Glutamatergic neuron (in vitro differentiated cells): ENCODE data around the gene EYS. TPM values are rescaled to one million over a fixed set of nuclear protein-coding genes. Genes with fewer than 3 reads are reported as not detected.

Experiments
- DNase-seq: peaks from one replicate; pipeline ENCODE4 v3.0.0; 2022
- H3K27ac Mint-ChIP-seq: one replicate; pipeline ENCODE4 v1.8.0; 2020; ENCODE audit warnings: mild to moderate bottlenecking, mixed read lengths, inconsistent platforms; ENCODE audit not compliant: unreplicated experiment
- H3K27me3 Mint-ChIP-seq: one replicate; pipeline ENCODE4 v1.8.0; 2020; ENCODE audit warnings: mild to moderate bottlenecking, moderate library complexity, mixed read lengths, inconsistent platforms; ENCODE audit not compliant: unreplicated experiment
- H3K36me3 Mint-ChIP-seq: one replicate; pipeline ENCODE4 v1.8.0; 2020; ENCODE audit warnings: mild to moderate bottlenecking, mixed read lengths, inconsistent platforms; ENCODE audit not compliant: unreplicated experiment
- H3K4me1 Mint-ChIP-seq: one replicate; pipeline ENCODE4 v1.8.0; 2020; ENCODE audit warnings: mild to moderate bottlenecking, low read depth, mixed read lengths, inconsistent platforms; ENCODE audit not compliant: unreplicated experiment
- H3K4me3 Mint-ChIP-seq: one replicate; pipeline ENCODE4 v1.8.0; 2020; ENCODE audit warnings: mild to moderate bottlenecking, mixed read lengths, inconsistent platforms; ENCODE audit not compliant: unreplicated experiment
- H3K9me3 Mint-ChIP-seq: one replicate; pipeline ENCODE4 v1.8.0; 2020; ENCODE audit warnings: mild to moderate bottlenecking, moderate library complexity, mixed read lengths, inconsistent platforms; ENCODE audit not compliant: unreplicated experiment
- CTCF ChIP-seq: fragments of 200-600 bp; sonication (generic); IDR thresholded peaks from one replicate; pipeline ENCODE4 v1.5.0; 2021; ENCODE audit not compliant: partially characterized antibody, unreplicated experiment
- total RNA-seq: library from RNA; stranded (reverse); fragmentation: NEBNext Ultra II Directional; extraction: Animal tissue kit (Norgen Biotek cat#: 25700); gene quantifications from one replicate; pipeline ENCODE4 v1.2.1, GENCODE V29; 2021; ENCODE audit not compliant: unreplicated experiment

Gene EYS
- total RNA-seq, 1 donor from 2014 or later, result 13.2 TPM

GRCh38 chr6:63929111-63929510 is 1777.9 kb downstream of the EYS start:
- no peak overlapping the region for H3K4me3 Mint-ChIP-seq
- H3K4me1 Mint-ChIP-seq, result no peaks in the 10 kb centered on the region
- no peak for DNase-seq
- H3K27ac Mint-ChIP-seq, result no peak overlapping the region
- H3K27me3 Mint-ChIP-seq, result no peaks in the 10 kb centered on the region
- no peaks in the 10 kb centered on the region for H3K9me3 Mint-ChIP-seq
- no peaks in the 10 kb centered on the region for H3K36me3 Mint-ChIP-seq
- TF ChIP-seq CTCF, result no peak

DNA sequence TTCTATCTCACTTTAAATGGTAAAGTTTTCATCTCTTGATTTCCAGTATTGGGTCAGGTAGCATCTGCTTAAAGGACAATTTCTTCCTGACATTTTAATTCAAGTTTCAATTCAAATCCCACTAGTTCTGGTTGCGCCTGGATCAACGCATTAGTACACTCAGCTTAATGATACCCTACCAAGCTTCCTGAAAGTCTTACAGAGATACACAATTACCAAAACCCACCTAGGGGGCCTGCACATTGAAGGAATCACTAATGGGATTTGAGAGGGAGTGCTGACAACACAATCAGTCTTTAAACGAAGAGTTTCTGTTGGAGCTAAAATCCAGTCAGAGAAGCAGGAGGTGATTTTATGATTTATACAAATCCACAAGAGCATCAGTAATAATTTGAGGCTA is 1778.4 kb downstream of the EYS start:
- Mint-ChIP-seq H3K9me3 (no peaks in the 10 kb centered on the region), H3K27ac (no peak overlapping the region), H3K4me1 (no peaks in the 10 kb centered on the region), H3K27me3 (no peaks in the 10 kb centered on the region), H3K36me3 (no peaks in the 10 kb centered on the region), H3K4me3 (no peak overlapping the region)
- no peak for DNase-seq
- no peak for TF ChIP-seq CTCF

DNA sequence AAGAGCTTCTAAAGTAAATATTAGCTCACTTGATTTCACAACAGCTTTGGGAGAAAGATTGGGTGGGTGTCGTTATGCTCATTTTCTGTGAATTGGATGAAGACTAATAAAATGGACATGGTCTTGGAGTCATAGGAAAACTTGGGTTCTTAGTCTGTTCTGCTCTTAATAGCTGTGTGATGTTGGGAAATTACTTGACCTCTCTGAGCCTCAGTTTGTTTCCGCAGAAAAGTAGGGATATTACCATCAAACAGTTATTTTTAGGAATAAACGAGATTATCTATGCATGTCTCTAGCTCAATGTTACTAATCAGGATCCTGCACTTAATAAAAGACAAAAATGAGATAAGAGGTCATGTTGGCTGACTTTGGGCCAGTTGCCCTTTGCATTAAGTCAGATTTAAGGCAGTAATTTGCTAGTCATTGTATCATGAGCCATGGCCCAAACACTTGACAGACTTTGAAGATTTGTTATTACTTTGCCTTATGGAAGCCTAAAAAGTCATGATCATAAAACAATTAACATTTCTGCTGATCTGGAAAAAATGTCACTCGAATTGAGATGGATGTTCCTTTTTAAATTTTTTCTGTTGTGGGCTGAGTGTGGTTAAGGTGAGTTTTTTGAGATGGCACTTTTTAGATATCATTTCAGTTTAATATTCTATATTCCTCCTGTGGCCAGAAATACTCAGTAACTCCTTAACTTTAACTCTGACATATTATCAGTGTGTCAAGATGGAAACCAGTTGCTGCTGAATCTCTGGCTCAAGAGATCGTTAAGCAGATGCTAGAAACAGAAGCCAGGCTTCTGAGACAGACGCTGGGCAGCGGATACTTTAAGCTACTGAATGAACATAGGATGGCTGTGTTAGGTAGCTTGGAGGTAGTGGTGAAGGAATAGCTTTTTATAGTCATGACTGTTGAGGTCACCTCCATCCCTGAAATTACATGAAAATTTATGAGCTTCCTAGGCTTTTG is 1779.8 kb downstream of the EYS start:
- H3K27ac Mint-ChIP-seq, result no peak overlapping the region
- H3K9me3 Mint-ChIP-seq, result no peaks in the 10 kb centered on the region
- TF ChIP-seq CTCF, result no peak
- no peak overlapping the region for H3K4me3 Mint-ChIP-seq
- no peaks in the 10 kb centered on the region for H3K36me3 Mint-ChIP-seq
- no peaks in the 10 kb centered on the region for H3K4me1 Mint-ChIP-seq
- H3K27me3 Mint-ChIP-seq, result no peaks in the 10 kb centered on the region
- no peak for DNase-seq

GRCh38 chr6:63926258-63926780 is 1780.7 kb downstream of the EYS start:
- no peaks in the 10 kb centered on the region for H3K36me3 Mint-ChIP-seq
- no peak overlapping the region for H3K27ac Mint-ChIP-seq
- H3K4me1 Mint-ChIP-seq, result no peaks in the 10 kb centered on the region
- H3K4me3 Mint-ChIP-seq, result no peak overlapping the region
- no peaks in the 10 kb centered on the region for H3K27me3 Mint-ChIP-seq
- no peaks in the 10 kb centered on the region for H3K9me3 Mint-ChIP-seq
- no peak for DNase-seq
- TF ChIP-seq CTCF, result no peak
